Psoas muscle (tissue), 8 donors: ENCODE results near the gene BICD1. TPM values are rescaled to one million over a fixed set of nuclear protein-coding genes. Genes with fewer than 3 reads are reported as not detected.
A peak's percentile ranks its signal among the peaks of the same experiment; 100 is the strongest.

Source experiments
- ATAC-seq, 4 donors: fragments of 200-7000 bp; cut with Tn5 transposase; one replicate each; pipeline ENCODE4 v1.9.1; 2020; ENCODE audit warnings: moderate library complexity in 3 of 4, mild to moderate bottlenecking in 2 of 4
- DNase-seq, 2 donors: peaks; one replicate each; pipeline ENCODE4 v3.0.0-alpha.2; 2020
- H3K27ac ChIP-seq: fragments of 200-600 bp; one replicate; pipeline ENCODE4 v1.8.0; 2022
- H3K27me3 ChIP-seq, 3 donors: fragments of 200-600 bp in 1 of 3; one replicate each; pipeline versions ENCODE4 v1.6.1 to v1.8.0; 2013 to 2022; ENCODE audit warnings: low read length in 2 of 3, mild to moderate bottlenecking in 2 of 3, moderate library complexity in 1 of 3; ENCODE audit not compliant: insufficient read depth in 3 of 3
- H3K36me3 ChIP-seq, 2 donors: fragments of 200-600 bp in 1 of 2; one replicate each; pipeline versions ENCODE4 v1.6.1 to v1.8.0; 2013 to 2022; ENCODE audit warnings: low read depth in 1 of 2, mild to moderate bottlenecking in 1 of 2, moderate library complexity in 1 of 2; ENCODE audit not compliant: insufficient read depth in 1 of 2
- H3K4me1 ChIP-seq: fragments of 200-600 bp; one replicate; pipeline ENCODE4 v1.8.0; 2022
- H3K4me3 ChIP-seq: fragments of 200-600 bp; one replicate; pipeline ENCODE4 v1.8.0; 2022; ENCODE audit warnings: mild to moderate bottlenecking
- H3K9me3 ChIP-seq: fragments of 200-600 bp; one replicate; pipeline ENCODE4 v1.8.0; 2022
- CTCF ChIP-seq: fragments of 200-600 bp; IDR thresholded peaks from one replicate; pipeline ENCODE4 v1.8.0; 2022; ENCODE audit warnings: antibody characterized with exemption
- WGBS, 3 donors: extraction: QIAGEN DNeasy Blood & Tissue Kit; methylation state at CpG; one replicate each; pipeline versions ENCODE4 v1.1.6 to v1.1.7; 2013; 5-methylcytosine and 5-hydroxymethylcytosine counted together
- intact Hi-C, 2 donors: fragments of 100-400 bp; cut with DNase I; formaldehyde crosslinking; loops; one replicate each; pipeline versions ENCODE4 v1.11.0 to v1.14.2; 2022
- polyA plus RNA-seq, 3 donors: library from polyadenylated mRNA; stranded (reverse); fragments of 200-250 nt; gene quantifications; one replicate each; pipeline ENCODE4 v1.2.3, GENCODE V29; 2013
- total RNA-seq, 4 donors: library from RNA; stranded (reverse); fragmentation: NEBNext Ultra II Directional in 2 of 4; extraction: Animal tissue kit (Norgen Biotek cat#: 25700) in 2 of 4; gene quantifications; one replicate each; pipeline versions ENCODE4 v1.2.1 to v1.2.4, GENCODE V29; 2021 to 2023
- donor health status: healthy with polysubstance abuse.
- donor health status: DM: no; HTN: no; CAD: no; lungs with moderate emphysema.
- donor health status: Bipolar disorder and iron deficiency.
- donor health status: healthy.
- donor health status: DM: yes; HTN: yes; CAD: no.
- donor health status: DM: no; HTN: no; CAD: no.
- donor health status: DM: no; HTN: no; CAD: no.
- donor health status: DM: yes; HTN: yes; CAD: no.

BICD1 gene
- total and polyA plus RNA-seq, 7 donors = 0.55 to 9.8 (median 2.8) TPM

- no peak for ATAC-seq
- intact Hi-C loops = no loop called here
Measured at GRCh38 chr12:32126720-32127119, 20.1 kb downstream of the BICD1 start.

GRCh38 chr12:32131666-32132065, 25.0 kb downstream of the BICD1 start:
- Histone ChIP-seq H3K36me3 (no peaks in the 10 kb centered on the region), H3K27me3 (no peaks in the 10 kb centered on the region), H3K4me3 (no peak overlapping the region), H3K9me3 (no peaks in the 10 kb centered on the region), H3K4me1 (no peaks in the 10 kb centered on the region), H3K27ac (no peak overlapping the region)
- TF ChIP-seq CTCF = no peak
- WGBS, 3 donors = 95 to 99% (median 97%) methylated on average over 5 of the region's 5 CpGs
- ATAC-seq (no peak), DNase-seq (no peak)
- intact Hi-C loops = no loop called here

More at GRCh38 chr12:32126720-32127119, 20.1 kb downstream of the BICD1 start:
- Histone ChIP-seq H3K4me1 (no peaks in the 10 kb centered on the region), H3K4me3 (no peak overlapping the region), H3K27ac (no peak overlapping the region), H3K27me3 (no peaks in the 10 kb centered on the region), H3K36me3 (no peaks in the 10 kb centered on the region), H3K9me3 (no peaks in the 10 kb centered on the region)
- no peak for DNase-seq
- TF ChIP-seq CTCF = no peak
- 79 to 85% (median 81%) methylated on average over 2 of the region's 2 CpGs for WGBS, 3 donors

GRCh38 chr12:32134101-32134888, 27.6 kb downstream of the BICD1 start:
- H3K4me3 ChIP-seq = no peak overlapping the region
- intact Hi-C loops = no loop called here
- H3K27me3 ChIP-seq = no peaks in the 10 kb centered on the region
- ATAC-seq = peak in 1 of 4 donors; percentile 72
- H3K9me3 ChIP-seq = no peaks in the 10 kb centered on the region
- TF ChIP-seq CTCF = no peak
- no peak overlapping the region for H3K27ac ChIP-seq
- no peaks in the 10 kb centered on the region for H3K36me3 ChIP-seq
- DNase-seq = no peak
- WGBS, 3 donors = 59 to 73% (median 67%) methylated on average over 8 of the region's 8 CpGs
- H3K4me1 ChIP-seq = no peaks in the 10 kb centered on the region

- intact Hi-C loops = no loop called here
- H3K27ac ChIP-seq = no peak overlapping the region
- H3K36me3 ChIP-seq = no peaks in the 10 kb centered on the region
- no peak overlapping the region for H3K4me3 ChIP-seq
- ATAC-seq (no peak), DNase-seq (no peak)
- no peaks in the 10 kb centered on the region for H3K9me3 ChIP-seq
- H3K27me3 ChIP-seq = no peaks in the 10 kb centered on the region
- 76 to 86% (median 85%) methylated on average over 2 of the region's 2 CpGs for WGBS, 3 donors
- TF ChIP-seq CTCF = no peak
- no peaks in the 10 kb centered on the region for H3K4me1 ChIP-seq
Measured at GRCh38 chr12:32135967-32136366, 29.3 kb downstream of the BICD1 start.

GRCh38 chr12:32136404-32136803, 29.8 kb downstream of the BICD1 start:
- Histone ChIP-seq H3K4me1 (no peaks in the 10 kb centered on the region), H3K4me3 (no peak overlapping the region), H3K27me3 (no peaks in the 10 kb centered on the region), H3K9me3 (no peaks in the 10 kb centered on the region), H3K36me3 (no peaks in the 10 kb centered on the region), H3K27ac (no peak overlapping the region)
- 68 to 90% (median 81%) methylated on average over 4 of the region's 4 CpGs for WGBS, 3 donors
- DNase-seq (no peak), ATAC-seq (no peak)
- TF ChIP-seq CTCF = no peak
- intact Hi-C loops = no loop called here
